Motor neuron (in vitro differentiated cells): ENCODE measurements around the gene LMOD2. TPM values are rescaled to one million over a fixed set of nuclear protein-coding genes. Genes with fewer than 3 reads are reported as not detected.
"Not testable (repeated sequence)": the region's sequence is repeated elsewhere in the genome, so short reads cannot be mapped to it uniquely, and the experiment has no call there.

Source experiments
- ATAC-seq, 8 experiments: fragments of 200-7000 bp; cut with Tn5 transposase; replicated peaks in 6 of 8; 2 replicates each; pipeline ENCODE4 v1.8.0; 2021; ENCODE audit warnings: mild to moderate bottlenecking in 8 of 8, moderate library complexity in 8 of 8
- H3K27ac ChIP-seq, 2 donors: fragments of 250-450 bp; sonication (Bioruptor Pico); 2 replicates each; pipeline ENCODE4 v1.9.0; 2021; ENCODE audit warnings: antibody characterized with exemption in 2 of 2, mild to moderate bottlenecking in 2 of 2, moderate library complexity in 1 of 2
- H3K4me1 ChIP-seq, 2 donors: fragments of 250-450 bp; sonication (Bioruptor Pico); replicated peaks in 1 of 2; 2 replicates each; pipeline ENCODE4 v1.6.1; 2021; ENCODE audit warnings: antibody characterized with exemption in 2 of 2, mild to moderate bottlenecking in 2 of 2, moderate library complexity in 1 of 2
- H3K4me3 ChIP-seq, 5 donors: fragments of 250-450 bp; sonication (Bioruptor Pico); 2 replicates each; pipeline ENCODE4 v1.9.0; 2021; ENCODE audit warnings: antibody characterized with exemption in 5 of 5, mild to moderate bottlenecking in 5 of 5, moderate library complexity in 4 of 5
- WGBS, 10 experiments: fragments of 450-650 bp; shearing (Covaris generic); methylation state at CpG; one replicate each; pipeline ENCODE4 v1.0.0; 2022; 5-methylcytosine and 5-hydroxymethylcytosine counted together
- in situ Hi-C, 9 experiments: fragments of 400-800 bp; cut with MboI; loops; one replicate each; pipeline ENCODE4 v1.15.0; 2021; ENCODE audit warnings: low sequenced_read_pairs in 9 of 9, low pct_unique_long_range_greater_than_20kb in 2 of 9; ENCODE audit not compliant: unreplicated experiment in 9 of 9
- total RNA-seq, 8 experiments: library from RNA; unstranded; fragments of 300-600 nt; gene quantifications; 2 replicates each; pipeline versions ENCODE4 v1.2.3 to v1.2.4, GENCODE V29; 2022

LMOD2 gene
- total RNA-seq, 8 experiments from 2014 or later = 0.05 to 1.1 (median 0.20) TPM; not detected in 1

DNA sequence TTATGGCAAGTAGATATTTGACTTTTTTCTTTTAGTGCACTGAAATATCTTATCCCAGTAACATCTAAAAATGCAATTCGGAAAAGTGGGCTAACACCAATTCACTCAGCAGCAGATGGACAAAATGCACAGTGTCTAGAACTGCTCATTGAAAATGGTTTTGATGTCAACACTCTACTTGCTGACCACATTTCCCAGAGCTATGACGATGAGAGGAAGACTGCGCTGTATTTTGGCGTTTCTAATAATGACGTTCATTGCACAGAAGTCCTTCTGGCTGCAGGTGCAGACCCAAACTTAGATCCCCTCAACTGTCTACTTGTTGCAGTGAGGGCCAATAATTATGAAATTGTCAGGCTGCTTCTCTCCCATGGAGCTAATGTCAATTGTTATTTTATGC, 26.8 kb upstream of the LMOD2 start:
- Histone ChIP-seq H3K4me3 (no peak overlapping the region), H3K4me1 (no peaks in the 10 kb centered on the region), H3K27ac (no peak overlapping the region)
- 63 to 100% (median 90%) methylated on average over 1 to 5 of the region's 5 CpGs for WGBS, 10 experiments
- in situ Hi-C loops = loop anchor here in 3 of 9 experiments (25.0 kb wide), 1 partner anchor 233 kb away; no protein-coding TSS in a partner anchor
- no peak for ATAC-seq

DNA sequence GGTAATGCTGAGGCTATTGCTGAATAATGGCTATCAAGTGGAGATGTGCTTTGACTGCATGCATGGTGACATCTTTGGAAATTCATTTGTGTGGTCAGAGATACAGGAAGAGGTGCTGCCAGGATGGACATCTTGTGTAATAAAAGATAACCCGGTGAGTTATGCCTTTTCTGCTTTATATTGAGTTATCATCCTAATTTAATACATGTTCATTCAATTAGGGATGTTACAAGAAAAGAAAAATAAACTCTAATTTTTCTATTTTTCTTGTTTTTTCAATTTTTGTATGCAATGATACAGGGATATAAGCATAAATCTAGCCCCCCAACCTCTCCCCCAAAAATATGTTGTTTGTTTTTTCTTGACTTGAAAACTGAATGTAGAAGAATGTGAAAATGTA, 26.4 kb upstream of the LMOD2 start:
- 0 to 100% (median 83%) methylated on average over 1 of the region's 1 CpG; no CpG with 5 or more reads in 5 of the 10 experiments for WGBS, 10 experiments
- no peaks in the 10 kb centered on the region for H3K4me1 ChIP-seq
- no peak overlapping the region for H3K27ac ChIP-seq
- peak in 1 of 8 experiments; percentile 25 for ATAC-seq
- no peak overlapping the region for H3K4me3 ChIP-seq
- in situ Hi-C loops = loop anchor here in 3 of 9 experiments (25.0 kb wide), 1 partner anchor 233 kb away; no protein-coding TSS in a partner anchor

DNA sequence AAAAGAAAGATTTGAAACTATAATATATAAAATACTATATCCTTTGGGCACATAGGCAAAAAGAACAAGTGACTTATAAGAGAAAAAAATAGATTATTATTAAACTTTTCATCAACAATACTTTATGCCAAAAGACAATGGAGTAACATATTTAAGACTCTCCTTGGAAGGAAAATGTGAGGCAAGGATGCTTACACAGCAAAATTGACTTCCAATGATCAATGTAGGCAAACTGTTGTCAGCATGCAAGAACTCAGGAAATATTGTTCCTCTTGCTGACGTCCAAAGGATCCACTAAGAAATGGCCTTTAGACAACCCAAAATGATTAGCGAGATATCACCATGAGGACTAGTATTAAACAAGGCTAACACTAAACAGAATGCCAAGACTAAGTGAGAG, 22.9 kb upstream of the LMOD2 start:
- H3K4me3 ChIP-seq = no peak overlapping the region
- no peak overlapping the region for H3K27ac ChIP-seq
- 39 to 100% (median 92%) methylated on average over 1 to 2 of the region's 2 CpGs; no CpG with 5 or more reads in 1 of the 10 experiments for WGBS, 10 experiments
- ATAC-seq = no peak
- in situ Hi-C loops = loop anchor here in 3 of 9 experiments (25.0 kb wide), 1 partner anchor 229 kb away; no protein-coding TSS in a partner anchor
- no peaks in the 10 kb centered on the region for H3K4me1 ChIP-seq

DNA sequence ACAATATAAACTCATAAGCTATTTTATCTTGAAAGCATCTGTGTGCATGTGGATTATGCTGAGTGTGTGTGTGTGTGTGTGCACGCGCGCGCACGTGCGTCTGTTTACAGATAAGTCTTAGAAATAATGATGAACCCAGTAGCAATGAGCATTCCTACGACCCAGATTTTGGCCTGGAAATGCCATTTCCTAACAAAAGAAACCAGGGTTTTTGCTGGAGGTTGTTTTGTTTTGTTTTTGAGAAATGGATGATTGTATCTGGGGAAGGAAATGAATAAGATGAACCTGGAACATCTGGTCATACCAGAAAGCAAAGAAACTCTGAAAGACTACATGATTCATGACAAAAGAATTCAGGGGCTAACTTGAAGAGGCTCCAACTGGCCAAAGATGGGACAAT, 22.1 kb upstream of the LMOD2 start:
- WGBS, 10 experiments = 13 to 100% (median 91%) methylated on average over 1 to 7 of the region's 7 CpGs
- peak in 1 of 8 experiments; percentile 59 for ATAC-seq
- H3K4me1 ChIP-seq = no peaks in the 10 kb centered on the region
- no peak overlapping the region for H3K4me3 ChIP-seq
- in situ Hi-C loops = loop anchor here in 3 of 9 experiments (25.0 kb wide), 1 partner anchor 229 kb away; no protein-coding TSS in a partner anchor
- no peak overlapping the region for H3K27ac ChIP-seq

DNA sequence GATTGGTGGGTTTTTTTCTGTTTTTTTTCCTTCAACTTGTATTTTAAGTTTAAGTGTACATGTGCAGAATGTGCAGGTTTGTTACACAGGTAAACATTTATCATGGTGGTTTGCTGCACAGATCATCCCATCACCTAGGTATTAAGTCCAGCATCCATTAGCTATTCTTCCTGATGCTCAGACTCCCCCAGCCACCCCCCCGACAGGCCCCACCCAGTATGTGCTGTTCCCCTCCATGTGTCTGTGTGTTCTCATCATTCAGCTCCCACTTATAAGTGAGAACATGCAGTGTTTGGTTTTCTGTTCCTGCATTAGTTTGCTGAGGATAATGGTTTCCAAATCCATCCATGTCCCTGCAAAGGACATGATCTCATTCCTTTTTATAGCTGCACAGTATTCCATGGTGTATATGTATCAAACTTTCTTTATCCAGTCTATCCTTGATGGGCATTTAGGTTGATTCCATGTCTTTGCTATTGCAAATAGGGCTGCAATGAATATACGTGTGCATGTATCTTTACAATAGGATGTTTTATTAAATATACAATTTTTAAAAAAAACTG, 21.6 kb upstream of the LMOD2 start:
- not testable (repeated sequence) for H3K27ac ChIP-seq, H3K4me1 ChIP-seq, H3K4me3 ChIP-seq, ATAC-seq
- 17 to 100% (median 79%) methylated on average over 1 to 2 of the region's 2 CpGs for WGBS, 10 experiments
- in situ Hi-C loops = loop anchor here in 3 of 9 experiments (25.0 kb wide), 1 partner anchor 228 kb away; no protein-coding TSS in a partner anchor

DNA sequence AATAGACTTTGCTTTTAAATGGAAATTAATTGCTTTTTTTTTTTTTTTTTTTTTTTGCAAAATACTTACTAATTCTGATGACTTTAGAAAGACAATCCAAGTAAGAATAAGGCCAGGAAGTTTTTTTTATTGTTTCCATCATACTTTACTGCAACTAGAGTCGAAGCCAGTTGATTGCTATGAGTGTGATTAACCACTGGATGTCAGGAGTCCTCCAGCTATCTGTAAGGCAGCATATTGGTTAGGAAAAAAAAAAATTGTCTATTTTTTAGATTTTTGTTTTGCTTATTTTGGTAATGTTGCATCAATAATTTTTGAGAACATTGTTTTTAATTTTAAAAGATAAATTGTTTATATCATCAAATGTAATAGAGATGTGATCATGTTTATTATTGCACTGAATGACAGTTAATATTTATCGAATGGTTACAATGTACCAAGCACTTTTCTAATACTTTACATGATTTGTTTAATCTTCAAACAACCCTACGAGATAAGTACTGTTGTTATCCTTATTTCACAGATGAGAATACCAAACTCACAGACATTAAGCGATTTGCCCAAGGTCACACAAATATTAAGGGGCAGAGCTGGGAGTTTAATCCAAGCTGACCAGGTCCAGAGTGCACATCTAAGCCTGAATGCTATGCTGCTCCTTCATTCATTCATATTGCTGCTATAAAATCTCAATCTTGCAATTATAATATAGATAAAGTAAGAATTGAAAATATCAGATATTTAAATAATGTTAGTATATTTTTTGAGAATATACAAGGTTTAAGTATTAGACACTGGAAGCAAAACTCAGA, 19.9 kb upstream of the LMOD2 start:
- ATAC-seq = peak in 5 of 8 experiments; percentile 36 to 65 (median 46)
- no peak overlapping the region for H3K27ac ChIP-seq
- H3K4me3 ChIP-seq = no peak overlapping the region
- in situ Hi-C loops = loop anchor here in 3 of 9 experiments (25.0 kb wide), 1 partner anchor 227 kb away; no protein-coding TSS in a partner anchor
- H3K4me1 ChIP-seq = no peaks in the 10 kb centered on the region
- 10 to 53% (median 39%) methylated on average over 1 to 4 of the region's 4 CpGs for WGBS, 10 experiments

DNA sequence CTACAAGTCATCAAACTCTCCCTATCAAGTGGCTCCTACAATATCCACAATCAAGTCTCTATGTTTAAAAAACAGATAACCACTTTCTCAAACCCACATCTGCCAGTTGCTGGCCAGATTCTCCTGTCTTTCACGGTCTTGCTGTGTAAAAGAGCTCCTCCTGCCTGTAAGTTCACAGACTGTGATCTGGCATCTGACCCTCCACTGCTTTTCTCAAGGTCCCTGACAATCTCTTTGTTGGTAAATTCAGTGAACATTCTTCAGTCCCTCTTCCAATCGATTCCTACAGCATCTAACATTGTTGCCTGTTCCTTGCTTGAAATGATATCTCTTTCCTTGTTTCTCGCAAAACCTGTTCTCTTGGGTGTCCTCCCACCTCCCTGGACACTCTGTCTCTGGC, 18.5 kb upstream of the LMOD2 start:
- WGBS, 10 experiments = 0 to 100% (median 43%) methylated on average over 1 to 3 of the region's 3 CpGs; no CpG with 5 or more reads in 1 of the 10 experiments
- H3K27ac ChIP-seq = no peak overlapping the region
- ATAC-seq = peak in 1 of 8 experiments; percentile 21
- H3K4me3 ChIP-seq = no peak overlapping the region
- no peaks in the 10 kb centered on the region for H3K4me1 ChIP-seq
- in situ Hi-C loops = loop anchor here in 3 of 9 experiments (25.0 kb wide), 1 partner anchor 225 kb away; no protein-coding TSS in a partner anchor

DNA sequence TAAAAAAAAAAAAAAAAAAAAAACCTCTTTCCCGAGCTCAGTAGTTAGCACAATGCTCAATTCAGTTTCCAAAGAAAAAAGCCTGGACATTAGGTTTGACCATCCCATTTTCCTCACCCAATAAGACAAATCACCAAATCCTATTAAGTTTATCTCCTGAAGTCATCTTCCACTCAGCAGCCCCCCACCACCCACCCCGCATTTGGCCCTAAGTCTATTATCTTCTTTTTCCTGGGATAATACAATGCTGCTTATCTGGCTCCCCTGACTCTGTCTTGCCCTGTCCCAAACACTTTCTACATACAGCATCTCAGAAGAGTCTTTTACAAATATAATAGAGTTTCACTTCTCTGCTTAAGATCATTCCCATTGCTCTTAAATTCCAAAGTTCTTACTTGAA, 17.8 kb upstream of the LMOD2 start:
- in situ Hi-C loops = loop anchor here in 3 of 9 experiments (25.0 kb wide), 1 partner anchor 224 kb away; no protein-coding TSS in a partner anchor
- 21 to 100% (median 86%) methylated on average over 1 to 2 of the region's 2 CpGs; no CpG with 5 or more reads in 4 of the 10 experiments for WGBS, 10 experiments
- Histone ChIP-seq H3K4me3 (no peak overlapping the region), H3K4me1 (peaks cover 0 to 2% of the 10 kb centered on the region in 2 donors), H3K27ac (no peak overlapping the region)
- ATAC-seq = no peak

DNA sequence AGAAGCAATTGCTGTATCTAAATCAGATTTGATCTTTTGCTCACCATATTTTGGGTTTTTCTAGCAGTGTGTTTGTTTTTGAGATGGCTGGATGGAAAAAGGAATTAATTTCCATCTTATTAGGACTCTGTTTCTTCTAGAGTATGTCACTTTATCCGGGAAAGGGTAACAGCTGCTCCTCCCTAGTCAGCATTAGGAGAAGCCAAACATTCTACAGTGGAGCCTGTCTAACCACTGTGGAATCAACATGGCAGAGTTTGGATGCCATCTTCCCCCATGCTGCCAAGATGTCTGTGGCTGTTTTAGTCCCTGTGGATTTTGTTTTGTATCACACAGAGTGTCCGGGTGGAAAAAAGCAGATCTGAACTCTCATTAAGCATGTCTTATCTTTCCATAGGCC, 16.0 kb upstream of the LMOD2 start:
- no peak for ATAC-seq
- Histone ChIP-seq H3K4me1 (peaks cover 16 to 20% of the 10 kb centered on the region in 2 donors), H3K4me3 (no peak overlapping the region), H3K27ac (no peak overlapping the region)
- in situ Hi-C loops = loop anchor here in 3 of 9 experiments (25.0 kb wide), 1 partner anchor 223 kb away; no protein-coding TSS in a partner anchor
- 40 to 100% (median 89%) methylated on average over 1 to 2 of the region's 2 CpGs; no CpG with 5 or more reads in 3 of the 10 experiments for WGBS, 10 experiments

DNA sequence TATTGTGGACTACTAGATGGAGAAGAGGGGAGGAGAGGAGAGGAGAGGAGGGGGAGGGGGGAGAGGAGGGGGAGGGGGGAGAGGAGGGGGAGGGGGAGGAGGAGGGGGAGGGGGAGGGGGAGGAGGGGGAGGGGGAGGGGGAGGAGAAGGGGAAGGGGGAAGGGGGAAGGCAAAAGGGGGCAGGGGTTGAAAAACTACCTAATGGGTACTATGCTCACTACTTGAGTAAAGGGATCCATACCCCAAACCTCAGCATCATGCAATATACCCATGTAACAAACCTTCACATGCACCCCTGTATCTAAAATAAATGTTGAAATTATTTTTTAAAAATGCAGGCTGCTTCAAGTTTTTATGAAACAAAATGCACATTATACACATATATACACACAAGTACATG, 15.1 kb upstream of the LMOD2 start:
- peaks cover 16 to 22% of the 10 kb centered on the region in 2 donors for H3K4me1 ChIP-seq
- in situ Hi-C loops = loop anchor here in 3 of 9 experiments (25.0 kb wide), 1 partner anchor 222 kb away; no protein-coding TSS in a partner anchor
- no peak overlapping the region for H3K27ac ChIP-seq
- ATAC-seq = no peak
- H3K4me3 ChIP-seq = no peak overlapping the region

DNA sequence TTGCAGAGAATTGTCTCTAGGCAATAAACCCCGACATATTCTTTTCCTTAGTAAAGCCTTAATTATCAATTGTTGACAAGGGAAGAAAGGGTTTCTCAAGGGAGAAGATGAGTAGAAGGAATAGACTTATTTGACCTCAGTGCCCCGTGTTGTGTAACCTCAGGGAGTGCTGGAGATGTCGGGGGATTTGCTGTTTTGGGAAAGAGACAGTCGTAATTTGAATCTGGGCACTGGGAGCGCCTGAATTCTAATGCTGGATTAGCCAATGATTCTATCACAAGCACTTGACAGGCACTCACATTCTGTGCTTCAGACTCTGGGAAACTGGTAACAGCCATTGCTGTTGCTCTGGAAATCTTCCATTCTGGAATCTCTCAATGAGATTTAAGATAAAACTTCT, 13.8 kb upstream of the LMOD2 start:
- no peak for ATAC-seq
- Histone ChIP-seq H3K4me3 (no peak overlapping the region), H3K27ac (no peak overlapping the region), H3K4me1 (peaks cover 16 to 25% of the 10 kb centered on the region in 2 donors)
- in situ Hi-C loops = loop anchor here in 3 of 9 experiments (25.0 kb wide), 1 partner anchor 220 kb away; no protein-coding TSS in a partner anchor
- WGBS, 10 experiments = 17 to 89% (median 67%) methylated on average over 1 to 5 of the region's 5 CpGs; no CpG with 5 or more reads in 2 of the 10 experiments

DNA sequence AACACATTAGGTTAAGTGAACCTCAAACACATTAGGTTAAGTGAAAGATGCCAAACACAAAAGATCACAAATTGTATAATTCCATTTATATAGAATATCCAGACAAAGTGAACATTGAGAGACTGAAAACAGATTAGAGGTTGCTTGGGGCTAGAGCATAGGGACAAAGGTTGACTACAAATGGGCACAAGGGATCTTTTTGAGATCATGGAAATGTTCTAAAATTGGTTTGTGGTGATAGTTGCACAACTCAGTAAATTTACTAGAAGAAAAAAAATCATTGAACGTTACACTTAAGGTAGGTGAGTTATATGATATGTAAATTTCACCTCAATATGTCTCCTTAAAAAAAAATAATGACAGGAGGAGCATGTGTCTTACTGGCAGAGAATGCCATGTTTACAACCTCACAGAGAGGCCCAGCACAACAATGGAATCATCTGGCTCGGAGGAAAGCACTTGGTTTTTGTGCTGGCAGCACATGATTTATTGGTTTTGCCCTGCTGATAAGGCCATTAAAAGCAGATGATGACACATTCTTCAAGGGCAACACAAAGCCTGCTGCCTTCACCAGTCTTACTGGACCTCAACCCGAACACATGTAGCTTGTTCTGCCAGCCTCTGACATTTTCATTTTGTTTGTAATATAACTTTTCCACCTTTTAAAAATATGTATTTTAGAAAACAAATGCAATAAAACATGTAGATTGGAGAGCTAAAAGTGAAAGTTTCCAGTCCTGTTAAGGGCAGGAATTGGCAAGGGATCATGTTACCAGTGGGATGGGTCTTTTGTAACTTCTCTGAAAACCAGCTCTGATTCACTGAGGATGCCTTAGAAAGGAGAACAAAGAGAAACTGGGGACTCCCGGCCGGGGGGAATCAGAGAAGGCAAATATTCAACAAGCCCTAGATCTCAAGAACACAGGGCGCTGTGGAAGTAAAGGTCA, 11.9 kb upstream of the LMOD2 start:
- ATAC-seq = peak; percentile 73 to 97 (median 94)
- Histone ChIP-seq H3K27ac (peak overlapping the region; percentile 1 to 26), H3K4me1 (peaks cover 16 to 25% of the 10 kb centered on the region in 2 donors), H3K4me3 (no peak overlapping the region)
- WGBS, 10 experiments = 0 to 24% (median 10%) methylated on average over 1 to 6 of the region's 6 CpGs; no CpG with 5 or more reads in 1 of the 10 experiments
- in situ Hi-C loops = loop anchor here in 3 of 9 experiments (25.0 kb wide), 1 partner anchor 219 kb away; no protein-coding TSS in a partner anchor
